HEK293T (cell line): Measurements from ENCODE around the gene WRAP53.

Source experiments
- LEF1 ChIP-seq: fragments of 450-650 bp; IDR thresholded peaks from 2 replicates; pipeline ENCODE4 v1.6.1; 2017; ENCODE audit warnings: mild to moderate bottlenecking, borderline replicate concordance
- SP1 ChIP-seq: fragments of 450-650 bp; IDR thresholded peaks from 2 replicates; pipeline ENCODE4 v1.6.1; 2017

GRCh38 chr17:7687908-7688807 lies at the start of gene WRAP53:
- TF ChIP-seq SP1: no peak
- no peak for TF ChIP-seq LEF1
